Measurements from ENCODE around the gene SPCS1.

The SPCS1 gene

GRCh38 chr3:52743721-52744120 is 37.8 kb downstream of the SPCS1 start:
- H3K18ac ChIP-seq (ENCODE audit: low read length): no peak overlapping the region
- H2AK5ac ChIP-seq (ENCODE audit: low read length): no peak overlapping the region
- H2BK120ac ChIP-seq (ENCODE audit: insufficient read depth, low read length, poor library complexity): no peak overlapping the region
- H4K12ac ChIP-seq (ENCODE audit: low read depth, low read length): no peak overlapping the region
- H3K79me1 ChIP-seq (ENCODE audit: low read length): no peaks in the 10 kb centered on the region
- no peak overlapping the region for H3K4me2 ChIP-seq (ENCODE audit: low read length)
- H3K4me1 ChIP-seq (ENCODE audit: control insufficient read depth in 1 of 2, insufficient read depth in 2 of 2, low read length in 2 of 2): no peaks in the 10 kb centered on the region
- WGBS (ENCODE audit: extremely low coverage, insufficient coverage, insufficient read length): no CpG with 5 or more reads among the region's 2 CpGs
- H3K9me3 ChIP-seq (ENCODE audit: insufficient read depth, low read depth, low read length): peaks cover 2% of the 10 kb centered on the region
- H2BK12ac ChIP-seq (ENCODE audit: low read length): no peak overlapping the region
- H2AFZ ChIP-seq (ENCODE audit: insufficient read depth, low read length, poor library complexity): no peak overlapping the region
- H3K36me3 ChIP-seq (ENCODE audit: control insufficient read depth in 1 of 2, insufficient read depth in 2 of 2, low read length in 2 of 2): peaks cover 34 to 41% of the 10 kb centered on the region in 2 experiments
- no peak overlapping the region for H3K4ac ChIP-seq (ENCODE audit: low read depth, low read length)
- H3K27ac ChIP-seq (ENCODE audit: low read depth, low read length): no peak overlapping the region
- no peak overlapping the region for H4K8ac ChIP-seq (ENCODE audit: low read depth, low read length)
- H4K91ac ChIP-seq (ENCODE audit: low read depth, low read length): no peak overlapping the region
- H3K23ac ChIP-seq (ENCODE audit: low read length): no peak overlapping the region
- H3K14ac ChIP-seq (ENCODE audit: low read length): no peak overlapping the region
- H3K27me3 ChIP-seq (ENCODE audit: insufficient read depth, low read length): no peaks in the 10 kb centered on the region
- H3K79me2 ChIP-seq (ENCODE audit: control insufficient read depth, insufficient read depth, low read length, poor library complexity): no peaks in the 10 kb centered on the region
- H2BK5ac ChIP-seq (ENCODE audit: low read depth, low read length, poor library complexity): no peak overlapping the region
- DNase-seq: no peak
- H3K4me3 ChIP-seq (ENCODE audit: low read depth, low read length): no peak overlapping the region
- H3K9ac ChIP-seq (ENCODE audit: low read length): no peak overlapping the region

GRCh38 chr3:52752045-52752660 is 46.2 kb downstream of the SPCS1 start:
- Histone ChIP-seq H3K27me3 (ENCODE audit: insufficient read depth, low read length) (no peaks in the 10 kb centered on the region), H4K91ac (ENCODE audit: low read depth, low read length) (no peak overlapping the region), H3K9ac (ENCODE audit: low read length) (no peak overlapping the region), H2AK5ac (ENCODE audit: low read length) (no peak overlapping the region), H3K36me3 (ENCODE audit: control insufficient read depth in 1 of 2, insufficient read depth in 2 of 2, low read length in 2 of 2) (peaks cover 25 to 38% of the 10 kb centered on the region in 2 experiments), H3K23ac (ENCODE audit: low read length) (no peak overlapping the region), H3K14ac (ENCODE audit: low read length) (no peak overlapping the region), H4K8ac (ENCODE audit: low read depth, low read length) (no peak overlapping the region), H2BK120ac (ENCODE audit: insufficient read depth, low read length, poor library complexity) (no peak overlapping the region), H2BK5ac (ENCODE audit: low read depth, low read length, poor library complexity) (no peak overlapping the region), H3K4me3 (ENCODE audit: low read depth, low read length) (no peak overlapping the region), H3K79me1 (ENCODE audit: low read length) (no peaks in the 10 kb centered on the region), H3K27ac (ENCODE audit: low read depth, low read length) (no peak overlapping the region), H3K4ac (ENCODE audit: low read depth, low read length) (no peak overlapping the region), H3K79me2 (ENCODE audit: control insufficient read depth, insufficient read depth, low read length, poor library complexity) (no peaks in the 10 kb centered on the region), H3K18ac (ENCODE audit: low read length) (no peak overlapping the region), H3K9me3 (ENCODE audit: insufficient read depth, low read depth, low read length) (no peaks in the 10 kb centered on the region), H2AFZ (ENCODE audit: insufficient read depth, low read length, poor library complexity) (no peak overlapping the region), H3K4me1 (ENCODE audit: control insufficient read depth in 1 of 2, insufficient read depth in 2 of 2, low read length in 2 of 2) (no peaks in the 10 kb centered on the region), H2BK12ac (ENCODE audit: low read length) (no peak overlapping the region), H4K12ac (ENCODE audit: low read depth, low read length) (no peak overlapping the region), H3K4me2 (ENCODE audit: low read length) (no peak overlapping the region)
- WGBS (ENCODE audit: extremely low coverage, insufficient coverage, insufficient read length): no CpG with 5 or more reads among the region's 3 CpGs
- no peak for DNase-seq

- Histone ChIP-seq H3K27ac (ENCODE audit: low read depth, low read length) (no peak overlapping the region), H3K4ac (ENCODE audit: low read depth, low read length) (no peak overlapping the region), H3K27me3 (ENCODE audit: insufficient read depth, low read length) (no peaks in the 10 kb centered on the region), H4K91ac (ENCODE audit: low read depth, low read length) (no peak overlapping the region), H3K79me2 (ENCODE audit: control insufficient read depth, insufficient read depth, low read length, poor library complexity) (no peaks in the 10 kb centered on the region), H3K14ac (ENCODE audit: low read length) (no peak overlapping the region), H3K4me3 (ENCODE audit: low read depth, low read length) (no peak overlapping the region), H3K9ac (ENCODE audit: low read length) (no peak overlapping the region), H3K4me1 (ENCODE audit: control insufficient read depth in 1 of 2, insufficient read depth in 2 of 2, low read length in 2 of 2) (no peaks in the 10 kb centered on the region), H2BK120ac (ENCODE audit: insufficient read depth, low read length, poor library complexity) (no peak overlapping the region), H3K36me3 (ENCODE audit: control insufficient read depth in 1 of 2, insufficient read depth in 2 of 2, low read length in 2 of 2) (peaks cover 17 to 30% of the 10 kb centered on the region in 2 experiments), H3K23ac (ENCODE audit: low read length) (no peak overlapping the region), H4K12ac (ENCODE audit: low read depth, low read length) (no peak overlapping the region), H3K4me2 (ENCODE audit: low read length) (no peak overlapping the region), H3K9me3 (ENCODE audit: insufficient read depth, low read depth, low read length) (no peaks in the 10 kb centered on the region), H2BK12ac (ENCODE audit: low read length) (no peak overlapping the region), H4K8ac (ENCODE audit: low read depth, low read length) (no peak overlapping the region), H2AK5ac (ENCODE audit: low read length) (no peak overlapping the region), H2BK5ac (ENCODE audit: low read depth, low read length, poor library complexity) (no peak overlapping the region), H3K79me1 (ENCODE audit: low read length) (no peaks in the 10 kb centered on the region), H2AFZ (ENCODE audit: insufficient read depth, low read length, poor library complexity) (no peak overlapping the region), H3K18ac (ENCODE audit: low read length) (no peak overlapping the region)
- DNase-seq: no peak
- no CpG with 5 or more reads among the region's 4 CpGs for WGBS (ENCODE audit: extremely low coverage, insufficient coverage, insufficient read length)
Measured at GRCh38 chr3:52754373-52754772, 48.5 kb downstream of the SPCS1 start.

- no peaks in the 10 kb centered on the region for H3K4me1 ChIP-seq (ENCODE audit: control insufficient read depth in 1 of 2, insufficient read depth in 2 of 2, low read length in 2 of 2)
- no peaks in the 10 kb centered on the region for H3K79me1 ChIP-seq (ENCODE audit: low read length)
- no peak overlapping the region for H4K8ac ChIP-seq (ENCODE audit: low read depth, low read length)
- no peak overlapping the region for H2AFZ ChIP-seq (ENCODE audit: insufficient read depth, low read length, poor library complexity)
- no peak overlapping the region for H3K23ac ChIP-seq (ENCODE audit: low read length)
- no peak overlapping the region for H3K4me2 ChIP-seq (ENCODE audit: low read length)
- no peak overlapping the region for H4K91ac ChIP-seq (ENCODE audit: low read depth, low read length)
- no peak overlapping the region for H3K4ac ChIP-seq (ENCODE audit: low read depth, low read length)
- no peak overlapping the region for H2BK120ac ChIP-seq (ENCODE audit: insufficient read depth, low read length, poor library complexity)
- H2BK5ac ChIP-seq (ENCODE audit: low read depth, low read length, poor library complexity): no peak overlapping the region
- H4K12ac ChIP-seq (ENCODE audit: low read depth, low read length): no peak overlapping the region
- no peaks in the 10 kb centered on the region for H3K79me2 ChIP-seq (ENCODE audit: control insufficient read depth, insufficient read depth, low read length, poor library complexity)
- peaks cover 6 to 20% of the 10 kb centered on the region in 2 experiments for H3K36me3 ChIP-seq (ENCODE audit: control insufficient read depth in 1 of 2, insufficient read depth in 2 of 2, low read length in 2 of 2)
- H2AK5ac ChIP-seq (ENCODE audit: low read length): no peak overlapping the region
- no peak overlapping the region for H3K9ac ChIP-seq (ENCODE audit: low read length)
- no peaks in the 10 kb centered on the region for H3K9me3 ChIP-seq (ENCODE audit: insufficient read depth, low read depth, low read length)
- WGBS (ENCODE audit: extremely low coverage, insufficient coverage, insufficient read length): no CpG with 5 or more reads among the region's 1 CpG
- no peak overlapping the region for H3K14ac ChIP-seq (ENCODE audit: low read length)
- no peak overlapping the region for H3K18ac ChIP-seq (ENCODE audit: low read length)
- no peak overlapping the region for H3K4me3 ChIP-seq (ENCODE audit: low read depth, low read length)
- no peak overlapping the region for H2BK12ac ChIP-seq (ENCODE audit: low read length)
- no peak for DNase-seq
- H3K27me3 ChIP-seq (ENCODE audit: insufficient read depth, low read length): no peaks in the 10 kb centered on the region
- no peak overlapping the region for H3K27ac ChIP-seq (ENCODE audit: low read depth, low read length)
Measured at GRCh38 chr3:52756141-52756540, 50.2 kb downstream of the SPCS1 start.
